C4-2B (cell line): ENCODE data around the gene ACMSD.
"Not testable (repeated sequence)": the region's sequence is repeated elsewhere in the genome, so short reads cannot be mapped to it uniquely, and the experiment has no call there.

Experiments
- H3K27ac ChIP-seq: fragments of 450-650 bp; 2 replicates; pipeline ENCODE4 v1.5.1; 2017
- ZFX ChIP-seq: fragments of 450-650 bp; IDR thresholded peaks from 2 replicates; pipeline ENCODE4 v1.6.1; 2017
- TF ChIP-seq, protein P1 (sequence below): fragments of 450-650 bp; conservative IDR thresholded peaks from 2 replicates; pipeline ENCODE4 v1.5.1; 2017; ENCODE audit warnings: mild to moderate bottlenecking

ACMSD gene

DNA sequence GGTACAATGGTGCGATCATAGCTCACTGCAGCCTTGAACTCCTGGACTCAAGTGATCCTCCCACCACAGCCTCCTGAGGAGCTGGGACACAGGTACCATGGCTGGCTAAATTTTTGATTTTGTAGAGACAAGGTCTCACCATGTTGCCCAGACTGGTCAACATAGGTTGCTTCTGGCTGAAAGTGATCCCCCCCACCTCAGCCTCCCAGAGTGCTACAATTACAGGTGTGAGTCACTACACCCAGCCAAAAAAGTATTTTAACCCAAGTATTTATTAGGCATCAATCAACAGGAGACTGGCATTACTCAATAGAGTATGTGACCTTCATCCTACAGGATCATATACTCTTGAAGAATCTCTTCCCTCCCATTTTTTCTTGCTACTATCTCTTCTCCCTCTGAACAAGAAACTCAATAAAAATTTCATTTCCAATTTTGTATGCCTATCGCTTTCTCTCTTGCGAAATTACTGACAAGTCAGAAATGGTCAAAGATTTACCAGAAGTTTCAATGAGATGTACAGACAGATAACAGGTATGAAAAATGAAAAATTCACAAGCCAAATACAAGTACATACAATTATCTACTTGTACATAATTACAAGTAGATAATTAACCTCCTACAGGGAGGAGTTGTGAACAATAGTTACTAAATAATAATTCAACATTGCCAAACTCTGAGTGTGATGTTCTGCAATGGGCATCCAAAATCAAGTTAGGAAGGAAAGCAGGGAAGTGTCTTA, 45.3 kb downstream of the ACMSD start:
- no peak overlapping the region for H3K27ac ChIP-seq

DNA sequence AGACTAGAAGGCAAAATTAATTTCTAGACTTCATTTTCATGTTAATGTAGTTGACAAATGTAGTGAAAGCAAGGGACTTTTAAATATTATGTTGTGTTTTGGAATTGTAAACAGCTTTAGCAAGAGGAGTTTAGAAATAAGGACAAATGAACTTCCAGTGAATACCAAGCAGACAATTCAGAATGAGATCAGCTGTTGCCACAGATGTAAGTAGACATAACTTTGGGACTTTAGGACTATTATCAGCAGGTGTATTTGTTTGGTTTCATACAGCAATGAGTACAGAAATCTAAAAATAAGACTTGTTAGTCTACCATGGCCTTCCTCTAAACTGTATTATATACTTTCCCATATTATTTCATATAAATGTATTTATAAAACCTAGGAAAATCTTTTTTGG, 46.0 kb downstream of the ACMSD start:
- TF ChIP-seq, protein P1, sequence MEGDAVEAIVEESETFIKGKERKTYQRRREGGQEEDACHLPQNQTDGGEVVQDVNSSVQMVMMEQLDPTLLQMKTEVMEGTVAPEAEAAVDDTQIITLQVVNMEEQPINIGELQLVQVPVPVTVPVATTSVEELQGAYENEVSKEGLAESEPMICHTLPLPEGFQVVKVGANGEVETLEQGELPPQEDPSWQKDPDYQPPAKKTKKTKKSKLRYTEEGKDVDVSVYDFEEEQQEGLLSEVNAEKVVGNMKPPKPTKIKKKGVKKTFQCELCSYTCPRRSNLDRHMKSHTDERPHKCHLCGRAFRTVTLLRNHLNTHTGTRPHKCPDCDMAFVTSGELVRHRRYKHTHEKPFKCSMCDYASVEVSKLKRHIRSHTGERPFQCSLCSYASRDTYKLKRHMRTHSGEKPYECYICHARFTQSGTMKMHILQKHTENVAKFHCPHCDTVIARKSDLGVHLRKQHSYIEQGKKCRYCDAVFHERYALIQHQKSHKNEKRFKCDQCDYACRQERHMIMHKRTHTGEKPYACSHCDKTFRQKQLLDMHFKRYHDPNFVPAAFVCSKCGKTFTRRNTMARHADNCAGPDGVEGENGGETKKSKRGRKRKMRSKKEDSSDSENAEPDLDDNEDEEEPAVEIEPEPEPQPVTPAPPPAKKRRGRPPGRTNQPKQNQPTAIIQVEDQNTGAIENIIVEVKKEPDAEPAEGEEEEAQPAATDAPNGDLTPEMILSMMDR, result no peak
- TF ChIP-seq ZFX, result no peak
- H3K27ac ChIP-seq, result no peak overlapping the region

More for the DNA sequence above, 45.3 kb downstream of the ACMSD start:
- TF ChIP-seq, protein P1, result no peak
- no peak for TF ChIP-seq ZFX

DNA sequence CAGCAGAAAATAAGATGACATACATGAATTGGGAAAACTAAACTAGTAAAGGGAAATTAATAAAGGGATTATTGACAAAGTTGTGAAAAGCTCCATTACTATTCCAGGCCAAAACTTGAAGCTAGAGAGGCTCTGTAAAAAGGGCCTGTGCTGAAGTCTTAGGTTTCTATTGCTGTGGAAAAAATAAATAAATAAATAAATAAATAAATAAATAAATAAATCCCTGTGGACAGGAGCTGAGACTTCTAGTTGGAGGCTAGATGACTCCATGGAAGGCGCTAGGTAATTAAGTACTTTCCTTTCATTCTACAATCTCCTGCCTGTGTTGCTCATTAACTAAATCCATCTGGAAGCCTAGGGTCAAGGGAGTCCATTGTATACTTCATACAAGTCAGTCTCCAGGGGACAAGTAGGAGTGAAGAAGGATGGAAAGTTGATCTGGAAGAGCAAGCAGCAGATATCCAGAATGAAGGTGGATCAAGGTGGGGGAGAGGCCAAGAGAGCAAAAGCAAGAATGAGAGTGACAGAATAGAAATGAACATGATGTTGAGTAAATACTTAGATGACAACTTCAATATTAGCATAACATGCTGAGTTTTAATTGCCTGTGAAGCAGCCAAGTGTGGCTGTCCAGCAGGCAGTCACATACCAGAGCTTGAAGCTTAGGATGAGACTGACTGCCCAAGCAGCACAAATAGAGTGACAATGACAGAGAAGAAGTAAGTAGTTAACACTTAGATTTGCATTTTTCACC, 54.0 kb downstream of the ACMSD start:
- TF ChIP-seq, protein P1, result no peak
- no peak for TF ChIP-seq ZFX
- no peak overlapping the region for H3K27ac ChIP-seq

DNA sequence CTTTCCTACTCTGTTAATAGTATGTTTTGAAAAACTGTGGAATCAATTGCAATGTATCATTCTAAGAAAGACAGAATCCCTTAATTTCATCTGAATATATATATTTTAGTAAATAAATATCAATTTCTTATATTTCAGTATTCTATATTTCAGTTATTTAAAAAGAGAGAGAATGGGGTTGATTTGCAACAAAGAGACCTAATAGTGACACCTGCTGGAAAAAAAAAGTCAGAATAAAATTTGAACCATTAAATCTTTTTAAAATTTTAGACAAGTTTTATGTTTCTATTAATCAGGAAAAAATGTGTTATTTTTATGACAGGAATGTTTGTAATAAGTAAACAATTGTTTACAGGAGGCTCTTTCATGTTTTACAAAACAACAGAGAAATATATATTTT, 59.5 kb downstream of the ACMSD start:
- TF ChIP-seq, protein P1, result peak; percentile 60
- TF ChIP-seq ZFX, result no peak
- H3K27ac ChIP-seq, result no peak overlapping the region

DNA sequence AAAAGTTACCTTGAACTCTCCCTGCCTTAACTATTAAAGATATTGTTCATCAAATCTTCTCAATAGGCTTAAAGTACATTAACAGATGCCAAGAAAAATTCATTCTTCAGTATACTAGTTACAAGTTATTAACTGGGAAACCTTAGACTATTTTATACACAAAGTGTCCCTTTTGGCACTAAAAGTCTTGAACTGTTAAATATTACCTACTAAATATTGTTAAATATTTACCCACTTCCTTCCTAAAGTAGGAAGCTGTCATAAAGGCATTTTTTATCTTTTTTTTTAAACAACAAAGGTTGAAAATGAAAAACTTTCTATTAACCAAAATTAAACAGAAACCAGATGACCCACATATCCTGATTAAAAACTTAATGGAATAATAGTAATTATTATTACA, 60.8 kb downstream of the ACMSD start:
- no peak overlapping the region for H3K27ac ChIP-seq
- TF ChIP-seq ZFX, result no peak
- TF ChIP-seq, protein P1, result no peak

DNA sequence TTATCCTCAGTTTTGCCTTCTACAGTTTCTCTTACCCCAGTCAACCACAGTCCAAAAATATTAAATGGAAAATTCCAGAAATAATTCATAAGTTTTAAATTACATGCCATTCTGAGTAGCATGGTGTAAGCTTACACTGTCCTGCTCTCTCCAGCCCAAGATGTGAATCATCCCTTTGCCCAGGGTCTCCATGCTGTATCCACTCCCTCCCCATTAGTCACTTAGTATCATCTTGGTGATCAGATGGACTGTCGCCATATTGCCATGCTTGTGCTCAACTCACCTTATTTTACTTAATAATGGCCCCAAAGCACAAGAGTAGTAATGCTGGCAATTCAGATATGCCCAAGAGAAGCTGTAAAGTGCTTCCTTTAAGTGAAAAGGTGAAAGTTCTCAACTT, 61.7 kb downstream of the ACMSD start:
- H3K27ac ChIP-seq, result no peak overlapping the region
- TF ChIP-seq, protein P1, result no peak
- TF ChIP-seq ZFX, result no peak

DNA sequence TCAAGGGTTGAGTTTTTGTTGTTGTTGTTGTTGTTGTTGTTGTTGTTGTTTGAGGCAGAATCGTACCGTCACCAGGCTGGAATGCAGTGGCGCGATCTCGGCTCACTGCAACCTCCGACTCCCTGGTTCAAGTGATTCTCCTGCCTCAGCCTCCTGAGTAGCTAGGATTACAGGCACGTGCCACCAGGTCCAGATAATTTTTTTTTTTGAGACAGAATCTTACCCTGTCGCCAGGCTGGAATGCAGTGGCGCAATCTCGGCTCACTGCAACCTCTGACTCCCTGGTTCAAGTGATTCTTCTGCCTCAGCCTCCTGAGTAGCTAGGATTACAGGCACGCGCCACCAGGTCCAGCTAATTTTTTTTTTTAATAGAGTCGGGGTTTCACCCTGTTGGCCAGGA, 65.3 kb downstream of the ACMSD start:
- H3K27ac ChIP-seq, result not testable (repeated sequence)
